Gastrocnemius medialis (tissue), 4 donors: ENCODE measurements around the gene NELFA. TPM values are rescaled to one million over a fixed set of nuclear protein-coding genes. Genes with fewer than 3 reads are reported as not detected.

Experiments
- ATAC-seq, 2 donors: fragments of 150-250 bp; one replicate each; pipeline ENCODE4 v1.9.1; 2016
- DNase-seq, 2 donors: peaks; one replicate each; pipeline ENCODE4 v3.0.0-alpha.2; 2019
- H3K27ac ChIP-seq, 4 donors: fragments of 200-600 bp; sonication (generic); 1 replicate in 1 of 4; 2 replicates in 3 of 4; pipeline ENCODE4 v1.5.1; 2016 to 2018; ENCODE audit warnings: mild to moderate bottlenecking in 2 of 4, moderate library complexity in 1 of 4
- H3K27me3 ChIP-seq, 3 donors: fragments of 200-600 bp; sonication (generic) in 2 of 3; 1 replicate in 1 of 3; 2 replicates in 2 of 3; pipeline versions ENCODE4 v1.5.1 to v1.6.0; 2016 to 2019; ENCODE audit warnings: mild to moderate bottlenecking in 1 of 3, moderate library complexity in 1 of 3
- H3K36me3 ChIP-seq, 2 donors: fragments of 200-600 bp; sonication (generic) in 1 of 2; one replicate each; pipeline ENCODE4 v1.5.1; 2017 to 2018
- H3K4me1 ChIP-seq, 2 donors: fragments of 200-600 bp; sonication (generic) in 1 of 2; one replicate each; pipeline ENCODE4 v1.5.1; 2016 to 2017; ENCODE audit warnings: mild to moderate bottlenecking in 2 of 2
- H3K4me3 ChIP-seq, 4 donors: fragments of 200-600 bp; sonication (generic) in 3 of 4; 1 replicate in 1 of 4; 2 replicates in 3 of 4; pipeline ENCODE4 v1.5.1; 2016 to 2019; ENCODE audit warnings: mild to moderate bottlenecking in 2 of 4
- H3K9me3 ChIP-seq, 3 donors: fragments of 200-600 bp; sonication (generic) in 2 of 3; 1 replicate in 1 of 3; 2 replicates in 2 of 3; pipeline ENCODE4 v1.5.1; 2016 to 2019
- POLR2A ChIP-seq, 2 donors: fragments of 450-650 bp; IDR thresholded peaks; one replicate each; pipeline ENCODE4 v1.6.1; 2017; ENCODE audit warnings: antibody characterized with exemption in 2 of 2, mild to moderate bottlenecking in 2 of 2, moderate library complexity in 2 of 2
- in situ Hi-C, 4 donors: fragments of 200-750 bp; cut with MboI; loops; one replicate each; pipeline versions ENCODE4 v1.15.0 to v1.8.0; 2017; ENCODE audit warnings: low sequenced_read_pairs in 4 of 4
- intact Hi-C: fragments of 100-400 bp; cut with DNase I; formaldehyde crosslinking; loops from one replicate; pipeline ENCODE4 v1.15.1; 2023; ENCODE audit warnings: low total_unique reads
- total RNA-seq, 4 donors: library from RNA; depleted of rRNA; stranded (reverse); fragments of >200 nt; gene quantifications; one replicate each; pipeline versions ENCODE4 v1.1.0 to v1.2.3, GENCODE V29; 2016
- TF ChIP-seq, protein P1 (sequence below), 5 experiments: fragments of 450-650 bp in 3 of 5; fragments of 200-600 bp in 2 of 5; sonication (generic) in 2 of 5; IDR thresholded peaks in 4 of 5; conservative IDR thresholded peaks in 1 of 5; 1 replicate in 4 of 5; 2 replicates in 1 of 5; pipeline ENCODE4 v1.5.1; 2016 to 2019; ENCODE audit warnings: antibody characterized with exemption in 5 of 5, mild to moderate bottlenecking in 3 of 5, moderate library complexity in 3 of 5

Gene NELFA
- total RNA-seq: 10 to 100 TPM in 3 of 4 donors, 1 to 10 TPM in 1; 8.1 to 21.1 (median 15.9) TPM

DNA sequence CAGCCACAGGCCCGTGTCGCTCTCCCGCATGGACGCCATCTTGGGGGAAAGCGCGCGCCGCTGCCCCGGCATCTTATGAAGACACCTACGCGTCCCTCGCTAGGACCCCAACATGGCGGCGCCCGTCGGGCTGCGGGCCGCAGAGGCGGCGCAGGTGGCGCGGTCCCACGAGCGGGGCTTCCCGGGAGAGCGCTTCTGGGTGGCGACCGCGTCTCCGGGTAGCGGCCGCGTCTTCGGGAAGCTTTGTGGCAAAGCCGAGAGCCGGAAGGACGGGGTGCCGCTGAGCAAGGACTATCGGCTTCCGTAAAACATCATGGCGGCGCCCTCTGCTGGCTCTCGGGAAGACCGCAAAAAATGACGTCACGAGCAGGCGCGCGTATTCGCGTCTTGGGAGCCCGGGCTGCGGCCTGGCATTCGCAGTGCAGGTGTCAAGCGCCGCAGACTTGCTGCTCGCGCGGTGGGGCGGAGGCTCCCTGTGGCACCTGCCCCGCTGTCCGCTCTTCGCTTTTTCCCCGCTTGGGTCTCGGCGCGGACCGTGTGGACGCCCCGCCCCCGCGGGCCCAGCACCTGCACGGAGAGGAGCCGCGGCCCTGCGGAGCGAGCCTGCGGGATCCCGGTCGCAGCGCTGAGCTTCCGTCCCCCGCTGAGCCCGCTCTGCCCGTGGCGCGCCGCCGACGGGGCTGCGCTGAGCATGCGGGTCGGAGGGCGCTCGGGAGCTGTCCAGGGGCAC is at the start of gene NELFA:
Gene NELFA, minus strand, starts transcription at position 54 of the 730 bp plus-strand sequence. Its CDS starts 15 bp downstream, at position 39.
- Histone ChIP-seq H3K9me3 (no peaks in the 10 kb centered on the region), H3K4me3 (peak within 1 kb of the TSS; percentile 68 to 99 (median 90)), H3K27me3 (no peaks in the 10 kb centered on the region), H3K27ac (peak within 1 kb of the TSS; percentile 93 to 100 (median 98)), H3K4me1 (peaks cover 18 to 23% of the 10 kb centered on the region in 2 donors), H3K36me3 (peaks cover 0 to 5% of the 10 kb centered on the region in 2 donors)
- ATAC-seq (peak; percentile 92 to 93), DNase-seq (peak; percentile 93)
- TF ChIP-seq POLR2A (IDR thresholded peaks at IDR 0.05): peak; percentile 86 to 92
- TF ChIP-seq, protein P1, sequence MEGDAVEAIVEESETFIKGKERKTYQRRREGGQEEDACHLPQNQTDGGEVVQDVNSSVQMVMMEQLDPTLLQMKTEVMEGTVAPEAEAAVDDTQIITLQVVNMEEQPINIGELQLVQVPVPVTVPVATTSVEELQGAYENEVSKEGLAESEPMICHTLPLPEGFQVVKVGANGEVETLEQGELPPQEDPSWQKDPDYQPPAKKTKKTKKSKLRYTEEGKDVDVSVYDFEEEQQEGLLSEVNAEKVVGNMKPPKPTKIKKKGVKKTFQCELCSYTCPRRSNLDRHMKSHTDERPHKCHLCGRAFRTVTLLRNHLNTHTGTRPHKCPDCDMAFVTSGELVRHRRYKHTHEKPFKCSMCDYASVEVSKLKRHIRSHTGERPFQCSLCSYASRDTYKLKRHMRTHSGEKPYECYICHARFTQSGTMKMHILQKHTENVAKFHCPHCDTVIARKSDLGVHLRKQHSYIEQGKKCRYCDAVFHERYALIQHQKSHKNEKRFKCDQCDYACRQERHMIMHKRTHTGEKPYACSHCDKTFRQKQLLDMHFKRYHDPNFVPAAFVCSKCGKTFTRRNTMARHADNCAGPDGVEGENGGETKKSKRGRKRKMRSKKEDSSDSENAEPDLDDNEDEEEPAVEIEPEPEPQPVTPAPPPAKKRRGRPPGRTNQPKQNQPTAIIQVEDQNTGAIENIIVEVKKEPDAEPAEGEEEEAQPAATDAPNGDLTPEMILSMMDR (IDR thresholded peaks at IDR 0.05 in 4 of 5, conservative IDR thresholded peaks at IDR 0.05 in 1 of 5): peak; percentile 15 to 79 (median 42)
- in situ Hi-C loops: no loop called here
- intact Hi-C loops: loop anchor here (2.0 to 10.0 kb wide), 5 partner anchors 138 to 994 kb away; partner anchors contain the start of genes FAM53A, FGFRL1, MXD4 and NSD2

DNA sequence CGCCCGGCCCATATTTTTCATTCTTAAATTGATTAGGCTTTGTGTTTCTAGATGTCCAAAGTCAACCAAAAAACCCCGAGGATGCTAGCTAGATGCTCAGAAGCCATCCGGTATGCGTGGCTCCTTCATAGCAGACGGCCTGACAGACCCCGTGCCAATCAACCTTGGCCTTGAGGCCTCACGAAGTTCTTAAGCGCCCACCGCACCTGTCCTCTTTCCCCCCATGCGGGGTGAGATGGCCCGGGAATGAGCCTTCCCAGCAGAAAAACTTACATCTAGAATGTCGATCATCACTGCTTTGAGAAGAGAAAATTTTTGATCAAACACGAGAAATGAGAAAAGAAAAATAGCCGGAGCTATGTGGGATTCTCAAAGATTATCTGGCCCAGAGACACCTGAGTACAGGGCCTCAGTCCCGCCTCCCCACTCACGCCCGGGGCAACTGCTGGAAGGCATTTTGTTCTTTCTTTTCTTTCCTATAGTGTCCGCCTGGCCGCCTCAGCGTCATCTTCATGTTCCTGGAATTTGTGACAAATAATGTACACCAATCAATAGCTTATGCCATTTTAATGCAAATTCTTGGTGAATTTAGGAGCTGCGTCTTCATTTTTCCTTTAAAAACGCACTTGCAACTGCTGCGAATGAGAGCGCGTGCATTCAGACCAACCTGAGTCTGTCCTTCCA is 48.8 kb upstream of the NELFA start:
- ATAC-seq (no peak), DNase-seq (no peak)
- H3K4me1 ChIP-seq: no peaks in the 10 kb centered on the region
- H3K36me3 ChIP-seq: no peaks in the 10 kb centered on the region
- TF ChIP-seq, protein P1 (IDR thresholded peaks at IDR 0.05 in 4 of 5, conservative IDR thresholded peaks at IDR 0.05 in 1 of 5): no peak
- TF ChIP-seq POLR2A (IDR thresholded peaks at IDR 0.05): no peak
- peaks cover 8 to 16% (median 10%) of the 10 kb centered on the region in 3 donors for H3K27me3 ChIP-seq
- H3K4me3 ChIP-seq: no peak overlapping the region
- H3K27ac ChIP-seq: no peak overlapping the region
- no peaks in the 10 kb centered on the region for H3K9me3 ChIP-seq
- in situ Hi-C loops: no loop called here
- intact Hi-C loops: no loop called here

DNA sequence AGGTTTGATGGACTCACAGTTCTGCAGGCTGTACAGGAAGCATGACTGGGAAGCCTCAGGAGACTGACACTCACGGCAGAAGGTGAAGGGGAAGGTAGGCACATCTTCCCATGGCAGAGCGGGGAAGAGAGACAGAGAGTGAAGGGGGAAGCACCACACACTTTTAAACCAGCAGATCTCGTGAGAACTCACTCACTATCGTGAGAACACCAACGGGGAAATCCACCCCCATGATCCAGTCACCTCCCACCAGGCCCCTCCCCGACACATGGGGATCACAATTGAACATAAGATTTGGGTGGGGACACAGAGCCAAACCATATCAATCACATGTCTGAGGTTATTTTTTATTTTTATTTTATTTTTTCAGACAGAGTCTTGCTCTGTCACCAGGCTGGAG is 45.4 kb upstream of the NELFA start:
- TF ChIP-seq, protein P1 (IDR thresholded peaks at IDR 0.05 in 4 of 5, conservative IDR thresholded peaks at IDR 0.05 in 1 of 5): no peak
- TF ChIP-seq POLR2A (IDR thresholded peaks at IDR 0.05): no peak
- no peak overlapping the region for H3K4me3 ChIP-seq
- no peaks in the 10 kb centered on the region for H3K36me3 ChIP-seq
- H3K27me3 ChIP-seq: peaks cover 0 to 11% (median 2%) of the 10 kb centered on the region in 3 donors
- no peaks in the 10 kb centered on the region for H3K9me3 ChIP-seq
- peaks cover 0 to 9% of the 10 kb centered on the region in 2 donors for H3K4me1 ChIP-seq
- intact Hi-C loops (no loop called here), in situ Hi-C loops (no loop called here)
- no peak overlapping the region for H3K27ac ChIP-seq
- no peak for DNase-seq
- no peak for ATAC-seq

DNA sequence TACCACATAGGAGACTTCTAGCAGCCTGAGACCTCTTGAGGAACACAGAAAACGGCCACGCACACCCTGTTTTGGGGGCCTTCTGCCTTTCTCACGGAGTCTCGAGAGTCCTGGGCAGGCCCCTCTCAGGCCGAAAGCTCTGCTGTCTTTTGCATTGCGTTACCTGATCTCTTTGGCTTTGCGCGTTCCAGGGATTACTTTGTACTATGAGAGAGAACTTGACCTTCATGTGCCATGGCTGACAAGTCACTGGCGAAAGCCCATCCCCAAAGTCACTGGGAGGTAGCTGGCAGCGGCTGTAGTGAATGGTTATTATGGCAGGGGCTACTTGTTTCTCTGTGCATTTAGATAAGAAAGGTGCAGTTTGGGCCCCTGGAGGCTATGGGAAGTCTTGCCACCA is 42.3 kb upstream of the NELFA start:
- in situ Hi-C loops (no loop called here), intact Hi-C loops (no loop called here)
- H3K9me3 ChIP-seq: no peaks in the 10 kb centered on the region
- peak overlapping the region; percentile 26 to 63 (median 37) for H3K27ac ChIP-seq
- peaks cover 0 to 9% of the 10 kb centered on the region in 2 donors for H3K4me1 ChIP-seq
- ATAC-seq: peak; percentile 71 to 91
- peaks cover 0 to 3% (median 0%) of the 10 kb centered on the region in 3 donors for H3K27me3 ChIP-seq
- peak overlapping the region in 3 of 4 donors; percentile 26 to 32 (median 32) for H3K4me3 ChIP-seq
- peak in 1 of 2 donors; percentile 54 for DNase-seq
- TF ChIP-seq, protein P1 (IDR thresholded peaks at IDR 0.05 in 4 of 5, conservative IDR thresholded peaks at IDR 0.05 in 1 of 5): no peak
- TF ChIP-seq POLR2A (IDR thresholded peaks at IDR 0.05): no peak
- H3K36me3 ChIP-seq: no peaks in the 10 kb centered on the region
